ENCODE results near the gene TMTC1. TPM values are rescaled to one million over a fixed set of nuclear protein-coding genes. Genes with fewer than 3 reads are reported as not detected.

The TMTC1 gene
- total and polyA plus RNA-seq, 4 experiments from 2014 or later, result not detected

GRCh38 chr12:29722164-29722563 lies 61.6 kb downstream of the TMTC1 start:
- H3K4me1 ChIP-seq (ENCODE audit: insufficient read depth, low read length), result no peaks in the 10 kb centered on the region
- intact Hi-C loops (cut with micrococcal nuclease), result no loop called here
- H3K4me3 Mint-ChIP-seq, result no peak overlapping the region
- H3K4me3 ChIP-seq (ENCODE audit: low read length in 2 of 2), result no peak overlapping the region
- no peaks in the 10 kb centered on the region for H3K9me3 Mint-ChIP-seq
- H3K36me3 ChIP-seq (ENCODE audit: insufficient read depth, low read length), result no peaks in the 10 kb centered on the region
- H3K27ac Mint-ChIP-seq, result no peak overlapping the region
- H3K36me3 Mint-ChIP-seq, result no peaks in the 10 kb centered on the region
- no peaks in the 10 kb centered on the region for H3K4me1 Mint-ChIP-seq
- H3K9me3 ChIP-seq (ENCODE audit: control insufficient read depth in 1 of 2, low read length in 2 of 2), result no peaks in the 10 kb centered on the region
- no peaks in the 10 kb centered on the region for H3K27me3 ChIP-seq (ENCODE audit: insufficient read depth, low read length)
- no peak for DNase-seq
- CTCF ChIA-PET (ENCODE audit: partially characterized antibody), result no interaction called here
- H3K27me3 Mint-ChIP-seq, result no peaks in the 10 kb centered on the region
- H3K27ac ChIP-seq (ENCODE audit: low read depth, low read length), result no peak overlapping the region
- POLR2A ChIA-PET (ENCODE audit: partially characterized antibody), result no interaction called here

- H3K27me3 Mint-ChIP-seq, result no peaks in the 10 kb centered on the region
- no peak overlapping the region for H3K4me3 ChIP-seq (ENCODE audit: low read length in 2 of 2)
- H3K36me3 Mint-ChIP-seq, result no peaks in the 10 kb centered on the region
- intact Hi-C loops (cut with micrococcal nuclease), result no loop called here
- no peaks in the 10 kb centered on the region for H3K9me3 Mint-ChIP-seq
- no peaks in the 10 kb centered on the region for H3K4me1 Mint-ChIP-seq
- H3K36me3 ChIP-seq (ENCODE audit: insufficient read depth, low read length), result no peaks in the 10 kb centered on the region
- no peak overlapping the region for H3K27ac Mint-ChIP-seq
- no peaks in the 10 kb centered on the region for H3K9me3 ChIP-seq (ENCODE audit: control insufficient read depth in 1 of 2, low read length in 2 of 2)
- POLR2A ChIA-PET (ENCODE audit: partially characterized antibody), result no interaction called here
- H3K4me3 Mint-ChIP-seq, result no peak overlapping the region
- H3K27me3 ChIP-seq (ENCODE audit: insufficient read depth, low read length), result no peaks in the 10 kb centered on the region
- no peaks in the 10 kb centered on the region for H3K4me1 ChIP-seq (ENCODE audit: insufficient read depth, low read length)
- no peak for DNase-seq
- CTCF ChIA-PET (ENCODE audit: partially characterized antibody), result no interaction called here
- no peak overlapping the region for H3K27ac ChIP-seq (ENCODE audit: low read depth, low read length)
Observed at GRCh38 chr12:29719381-29719780, 64.4 kb downstream of the TMTC1 start.

GRCh38 chr12:29717540-29718100 lies 66.1 kb downstream of the TMTC1 start:
- Histone ChIP-seq H3K4me3 (ENCODE audit: low read length in 2 of 2) (no peak overlapping the region), H3K36me3 (ENCODE audit: insufficient read depth, low read length) (no peaks in the 10 kb centered on the region), H3K9me3 (ENCODE audit: control insufficient read depth in 1 of 2, low read length in 2 of 2) (no peaks in the 10 kb centered on the region), H3K4me1 (ENCODE audit: insufficient read depth, low read length) (no peaks in the 10 kb centered on the region), H3K27ac (ENCODE audit: low read depth, low read length) (no peak overlapping the region), H3K27me3 (ENCODE audit: insufficient read depth, low read length) (no peaks in the 10 kb centered on the region)
- intact Hi-C loops (cut with micrococcal nuclease), result no loop called here
- Mint-ChIP-seq H3K4me3 (no peak overlapping the region), H3K36me3 (no peaks in the 10 kb centered on the region), H3K9me3 (no peaks in the 10 kb centered on the region), H3K27me3 (no peaks in the 10 kb centered on the region), H3K27ac (no peak overlapping the region), H3K4me1 (no peaks in the 10 kb centered on the region)
- no peak for DNase-seq
- ChIA-PET CTCF (ENCODE audit: partially characterized antibody) (no interaction called here), POLR2A (ENCODE audit: partially characterized antibody) (no interaction called here)

- Mint-ChIP-seq H3K27me3 (peaks cover 0 to 3% of the 10 kb centered on the region in 2 donors), H3K36me3 (no peaks in the 10 kb centered on the region), H3K4me3 (no peak overlapping the region), H3K27ac (no peak overlapping the region), H3K4me1 (no peaks in the 10 kb centered on the region), H3K9me3 (no peaks in the 10 kb centered on the region)
- H3K4me1 ChIP-seq (ENCODE audit: insufficient read depth, low read length), result no peaks in the 10 kb centered on the region
- DNase-seq, result no peak
- ChIA-PET POLR2A (ENCODE audit: partially characterized antibody) (no interaction called here), CTCF (ENCODE audit: partially characterized antibody) (no interaction called here)
- intact Hi-C loops (cut with micrococcal nuclease), result no loop called here
- H3K27me3 ChIP-seq (ENCODE audit: insufficient read depth, low read length), result no peaks in the 10 kb centered on the region
- no peak overlapping the region for H3K4me3 ChIP-seq (ENCODE audit: low read length in 2 of 2)
- H3K9me3 ChIP-seq (ENCODE audit: control insufficient read depth in 1 of 2, low read length in 2 of 2), result no peaks in the 10 kb centered on the region
- no peaks in the 10 kb centered on the region for H3K36me3 ChIP-seq (ENCODE audit: insufficient read depth, low read length)
- no peak overlapping the region for H3K27ac ChIP-seq (ENCODE audit: low read depth, low read length)
Observed at GRCh38 chr12:29714966-29715365, 68.8 kb downstream of the TMTC1 start.

- POLR2A ChIA-PET (ENCODE audit: partially characterized antibody), result no interaction called here
- CTCF ChIA-PET (ENCODE audit: partially characterized antibody), result no interaction called here
- H3K36me3 Mint-ChIP-seq, result no peaks in the 10 kb centered on the region
- Histone ChIP-seq H3K27ac (ENCODE audit: low read depth, low read length) (no peak overlapping the region), H3K27me3 (ENCODE audit: insufficient read depth, low read length) (no peaks in the 10 kb centered on the region), H3K36me3 (ENCODE audit: insufficient read depth, low read length) (no peaks in the 10 kb centered on the region), H3K4me3 (ENCODE audit: low read length in 2 of 2) (no peak overlapping the region), H3K4me1 (ENCODE audit: insufficient read depth, low read length) (no peaks in the 10 kb centered on the region), H3K9me3 (ENCODE audit: control insufficient read depth in 1 of 2, low read length in 2 of 2) (no peaks in the 10 kb centered on the region)
- intact Hi-C loops (cut with micrococcal nuclease), result no loop called here
- H3K4me1 Mint-ChIP-seq, result no peaks in the 10 kb centered on the region
- DNase-seq, result no peak
- peaks cover 0 to 3% of the 10 kb centered on the region in 2 donors for H3K27me3 Mint-ChIP-seq
- no peak overlapping the region for H3K27ac Mint-ChIP-seq
- H3K9me3 Mint-ChIP-seq, result no peaks in the 10 kb centered on the region
- no peak overlapping the region for H3K4me3 Mint-ChIP-seq
Observed at GRCh38 chr12:29713729-29714128, 70.0 kb downstream of the TMTC1 start.

- H3K4me1 ChIP-seq (ENCODE audit: insufficient read depth, low read length), result no peaks in the 10 kb centered on the region
- DNase-seq, result no peak
- Mint-ChIP-seq H3K9me3 (no peaks in the 10 kb centered on the region), H3K4me3 (no peak overlapping the region), H3K27ac (no peak overlapping the region), H3K4me1 (no peaks in the 10 kb centered on the region), H3K27me3 (peaks cover 0 to 3% of the 10 kb centered on the region in 2 donors), H3K36me3 (no peaks in the 10 kb centered on the region)
- POLR2A ChIA-PET (ENCODE audit: partially characterized antibody), result no interaction called here
- no peak overlapping the region for H3K4me3 ChIP-seq (ENCODE audit: low read length in 2 of 2)
- H3K27ac ChIP-seq (ENCODE audit: low read depth, low read length), result no peak overlapping the region
- intact Hi-C loops (cut with micrococcal nuclease), result no loop called here
- no peaks in the 10 kb centered on the region for H3K36me3 ChIP-seq (ENCODE audit: insufficient read depth, low read length)
- H3K9me3 ChIP-seq (ENCODE audit: control insufficient read depth in 1 of 2, low read length in 2 of 2), result no peaks in the 10 kb centered on the region
- no peaks in the 10 kb centered on the region for H3K27me3 ChIP-seq (ENCODE audit: insufficient read depth, low read length)
- CTCF ChIA-PET (ENCODE audit: partially characterized antibody), result no interaction called here
Observed at GRCh38 chr12:29711381-29711780, 72.4 kb downstream of the TMTC1 start.

- CTCF ChIA-PET (ENCODE audit: partially characterized antibody), result no interaction called here
- intact Hi-C loops (cut with micrococcal nuclease), result no loop called here
- no peak overlapping the region for H3K4me3 Mint-ChIP-seq
- Histone ChIP-seq H3K4me1 (ENCODE audit: insufficient read depth, low read length) (no peaks in the 10 kb centered on the region), H3K9me3 (ENCODE audit: control insufficient read depth in 1 of 2, low read length in 2 of 2) (no peaks in the 10 kb centered on the region), H3K27me3 (ENCODE audit: insufficient read depth, low read length) (no peaks in the 10 kb centered on the region), H3K4me3 (ENCODE audit: low read length in 2 of 2) (no peak overlapping the region), H3K36me3 (ENCODE audit: insufficient read depth, low read length) (no peaks in the 10 kb centered on the region), H3K27ac (ENCODE audit: low read depth, low read length) (no peak overlapping the region)
- POLR2A ChIA-PET (ENCODE audit: partially characterized antibody), result no interaction called here
- no peaks in the 10 kb centered on the region for H3K36me3 Mint-ChIP-seq
- peaks cover 0 to 2% (median 0%) of the 10 kb centered on the region in 8 donors for H3K9me3 Mint-ChIP-seq
- H3K27ac Mint-ChIP-seq, result no peak overlapping the region
- no peak for DNase-seq
- H3K4me1 Mint-ChIP-seq, result no peaks in the 10 kb centered on the region
- H3K27me3 Mint-ChIP-seq, result peaks cover 0 to 3% of the 10 kb centered on the region in 2 donors
Observed at GRCh38 chr12:29710104-29710503, 73.6 kb downstream of the TMTC1 start.

- no peaks in the 10 kb centered on the region for H3K4me1 Mint-ChIP-seq
Observed at GRCh38 chr12:29709496-29710040, 74.2 kb downstream of the TMTC1 start.

More at GRCh38 chr12:29709496-29710040, 74.2 kb downstream of the TMTC1 start:
- H3K4me1 ChIP-seq (ENCODE audit: insufficient read depth, low read length), result no peaks in the 10 kb centered on the region
- Mint-ChIP-seq H3K9me3 (peaks cover 0 to 2% (median 0%) of the 10 kb centered on the region in 8 donors), H3K4me3 (no peak overlapping the region), H3K36me3 (no peaks in the 10 kb centered on the region), H3K27me3 (peaks cover 0 to 3% of the 10 kb centered on the region in 2 donors), H3K27ac (peak overlapping the region in 1 of 7 donors; percentile 44)
- no peak for DNase-seq
- H3K9me3 ChIP-seq (ENCODE audit: control insufficient read depth in 1 of 2, low read length in 2 of 2), result no peaks in the 10 kb centered on the region
- no peaks in the 10 kb centered on the region for H3K36me3 ChIP-seq (ENCODE audit: insufficient read depth, low read length)
- H3K27ac ChIP-seq (ENCODE audit: low read depth, low read length), result no peak overlapping the region
- intact Hi-C loops (cut with micrococcal nuclease), result no loop called here
- ChIA-PET CTCF (ENCODE audit: partially characterized antibody) (no interaction called here), POLR2A (ENCODE audit: partially characterized antibody) (no interaction called here)
- no peak overlapping the region for H3K4me3 ChIP-seq (ENCODE audit: low read length in 2 of 2)
- no peaks in the 10 kb centered on the region for H3K27me3 ChIP-seq (ENCODE audit: insufficient read depth, low read length)
